COLO668 (cell line): ENCODE measurements around the gene CSTF2T.
"Not testable (repeated sequence)": the region's sequence is repeated elsewhere in the genome, so short reads cannot be mapped to it uniquely, and the experiment has no call there.

Experiments used
- DNase-seq: peaks from one replicate; lab custom pipeline; 2025; ENCODE audit not compliant: unreplicated experiment; lab: John Stamatoyannopoulos, UW

CSTF2T gene

GRCh38 chr10:51698473-51699063 is 827 bp downstream of the CSTF2T start:
- DNase-seq = no peak

- DNase-seq = no peak
Observed at GRCh38 chr10:51696251-51696650, 3.1 kb downstream of the CSTF2T start.

GRCh38 chr10:51694086-51694768 is 5.2 kb downstream of the CSTF2T start:
- no peak for DNase-seq

- no peak for DNase-seq
Observed at GRCh38 chr10:51691135-51691534, 8.3 kb downstream of the CSTF2T start.

- no peak for DNase-seq
Observed at GRCh38 chr10:51689536-51689935, 9.9 kb downstream of the CSTF2T start.

- DNase-seq = not testable (repeated sequence)
Observed at GRCh38 chr10:51688826-51689225, 10.6 kb downstream of the CSTF2T start.

- DNase-seq = no peak
Observed at GRCh38 chr10:51687296-51687695, 12.1 kb downstream of the CSTF2T start.

- DNase-seq = no peak
Observed at GRCh38 chr10:51685768-51686167, 13.6 kb downstream of the CSTF2T start.

- no peak for DNase-seq
Observed at GRCh38 chr10:51683031-51683691, 16.2 kb downstream of the CSTF2T start.

- DNase-seq = no peak
Observed at GRCh38 chr10:51679841-51680240, 19.6 kb downstream of the CSTF2T start.

GRCh38 chr10:51675088-51675487 is 24.3 kb downstream of the CSTF2T start:
- DNase-seq = no peak

- DNase-seq = no peak
Observed at GRCh38 chr10:51672039-51672535, 27.3 kb downstream of the CSTF2T start.

GRCh38 chr10:51669041-51669440 is 30.4 kb downstream of the CSTF2T start:
- no peak for DNase-seq

- DNase-seq = no peak
Observed at GRCh38 chr10:51668336-51668689, 31.1 kb downstream of the CSTF2T start.

- DNase-seq = no peak
Observed at GRCh38 chr10:51667678-51668335, 31.6 kb downstream of the CSTF2T start.

GRCh38 chr10:51666456-51666855 is 32.9 kb downstream of the CSTF2T start:
- DNase-seq = no peak

GRCh38 chr10:51663086-51663485 is 36.3 kb downstream of the CSTF2T start:
- DNase-seq = no peak

- no peak for DNase-seq
Observed at GRCh38 chr10:51659344-51659743, 40.1 kb downstream of the CSTF2T start.

- no peak for DNase-seq
Observed at GRCh38 chr10:51658000-51658399, 41.4 kb downstream of the CSTF2T start.

- DNase-seq = no peak
Observed at GRCh38 chr10:51656503-51656902, 42.9 kb downstream of the CSTF2T start.

- DNase-seq = no peak
Observed at GRCh38 chr10:51654918-51655317, 44.5 kb downstream of the CSTF2T start.

GRCh38 chr10:51653025-51653424 is 46.4 kb downstream of the CSTF2T start:
- no peak for DNase-seq
